GM10266 (cell line): ENCODE measurements around the gene BCOR.

Experiments used
- DNase-seq: peaks from one replicate; pipeline ENCODE4 v3.0.0; 2012; ENCODE audit errors: extremely low spot score
- CTCF ChIP-seq: IDR thresholded peaks from 2 replicates; pipeline ENCODE4 v1.5.1; 2012; ENCODE audit warnings: mild to moderate bottlenecking, low read depth; ENCODE audit not compliant: control insufficient read depth, insufficient read depth; ENCODE audit errors: missing control alignments

The BCOR gene

DNA sequence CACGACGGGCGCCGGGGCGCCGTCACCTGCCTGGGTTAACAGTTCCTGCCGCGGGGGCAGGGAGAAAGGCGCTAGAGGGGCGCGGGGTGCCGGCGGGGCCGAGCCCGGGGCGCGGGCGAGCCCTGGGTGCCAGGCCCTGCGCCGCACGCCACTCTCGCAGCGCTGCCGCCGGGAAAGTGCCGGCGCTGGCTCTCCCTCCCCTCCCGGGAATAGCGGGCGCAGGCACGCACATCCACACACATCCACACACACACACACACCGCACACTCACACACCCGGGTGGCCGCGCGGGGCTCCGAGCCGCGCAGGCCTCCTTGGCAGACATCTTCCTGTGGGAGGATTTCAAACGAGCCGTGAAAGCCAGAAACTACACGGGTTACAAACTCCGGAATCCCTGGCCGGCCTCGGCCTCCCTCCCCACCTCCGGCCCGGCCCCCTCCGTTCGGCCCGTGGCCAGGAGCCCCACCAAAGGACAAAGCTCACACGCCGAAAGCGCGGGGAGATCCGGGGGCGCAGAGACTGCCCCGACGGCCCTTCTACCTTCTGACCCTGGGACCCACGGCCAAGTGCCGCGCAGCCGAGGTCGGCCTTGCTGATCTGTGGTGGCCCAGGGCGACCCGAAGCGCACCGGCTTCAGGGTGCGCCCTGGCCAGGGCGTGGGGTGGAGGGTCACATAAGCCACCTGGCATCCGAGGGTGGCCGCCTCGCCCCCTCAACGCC is 92.3 kb downstream of the BCOR start:
- no peak for TF ChIP-seq CTCF
- DNase-seq, result peak; percentile 14

DNA sequence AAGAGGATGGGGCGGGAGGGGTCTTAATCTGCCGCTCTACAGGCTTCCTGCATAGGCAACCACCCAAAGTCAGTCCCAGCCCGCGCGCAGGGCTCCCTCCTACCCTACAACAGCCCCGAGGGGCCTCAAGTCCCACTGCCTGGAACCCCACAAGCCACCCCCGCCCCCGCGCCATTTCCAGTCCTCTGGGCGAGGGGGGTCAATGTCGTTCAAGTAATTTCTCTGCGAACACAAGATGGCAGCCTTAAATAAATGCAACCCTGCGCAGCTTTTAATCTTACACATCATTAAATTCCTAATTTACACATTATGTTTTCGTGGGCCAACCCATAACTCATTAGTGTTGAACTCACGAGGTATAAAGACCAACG is 92.9 kb downstream of the BCOR start:
- TF ChIP-seq CTCF, result no peak

GRCh38 chrX:40004246-40004535 is 93.6 kb downstream of the BCOR start:
- no peak for DNase-seq
- TF ChIP-seq CTCF, result no peak

More for the DNA sequence above, 92.9 kb downstream of the BCOR start:
- no peak for DNase-seq

GRCh38 chrX:40003428-40004245 is 94.1 kb downstream of the BCOR start:
- no peak for TF ChIP-seq CTCF
- DNase-seq, result no peak

GRCh38 chrX:40003071-40003427 is 94.7 kb downstream of the BCOR start:
- DNase-seq, result no peak

More at GRCh38 chrX:40003071-40003427, 94.7 kb downstream of the BCOR start:
- no peak for TF ChIP-seq CTCF
